VCaP (cell line): ENCODE data around the gene C11orf24.

Experiments used
- H3K27ac ChIP-seq: fragments of 450-650 bp; 2 replicates; pipeline ENCODE4 v1.5.1; 2017
- CTCF ChIP-seq: fragments of 450-650 bp; conservative IDR thresholded peaks from 2 replicates; pipeline ENCODE4 v1.5.1; 2017; ENCODE audit warnings: mild to moderate bottlenecking, moderate library complexity

The C11orf24 gene

GRCh38 chr11:68271781-68272608, at the start of gene C11orf24:
Gene C11orf24, minus strand, starts transcription at chr11:68271973. Its CDS starts 8,206 bp downstream, at chr11:68263767.
- peak within 1 kb of the TSS; percentile 96 for H3K27ac ChIP-seq
- TF ChIP-seq CTCF, result no peak

- TF ChIP-seq CTCF, result no peak
- H3K27ac ChIP-seq, result peak overlapping the region; percentile 39; the same call in 1 of the 2 replicates
These were observed 45.5 kb upstream of the C11orf24 start for GRCh38 chr11:68317147-68317785.

GRCh38 chr11:68315171-68315920, 43.6 kb upstream of the C11orf24 start:
- peak overlapping the region; percentile 89 for H3K27ac ChIP-seq
- no peak for TF ChIP-seq CTCF

- peak overlapping the region; percentile 89 for H3K27ac ChIP-seq
- TF ChIP-seq CTCF, result no peak
These were observed 42.7 kb upstream of the C11orf24 start for GRCh38 chr11:68314203-68315170.

- TF ChIP-seq CTCF, result no peak
- peak overlapping the region; percentile 89 for H3K27ac ChIP-seq
These were observed 41.9 kb upstream of the C11orf24 start for GRCh38 chr11:68313574-68314202.

- 0 out of 2 replicates have a peak, but pooled peaks have one; percentile 4 for TF ChIP-seq CTCF
- H3K27ac ChIP-seq, result peak overlapping the region; percentile 89
These were observed 41.2 kb upstream of the C11orf24 start for GRCh38 chr11:68312780-68313573.
